ENCODE data around the gene SLC30A7. TPM values are rescaled to one million over a fixed set of nuclear protein-coding genes. Genes with fewer than 3 reads are reported as not detected.

Gene SLC30A7
- total and polyA plus RNA-seq, 2 of the 13 experiments (the other 11 are each of a cell fraction or from before 2014, with no cell fraction given): 8.3 to 40.8 TPM

- TF ChIP-seq HNF1B (CRISPR knock-in tag; IDR thresholded peaks at IDR 0.05): no peak
- no peak for TF ChIP-seq DNMT3B (CRISPR knock-in tag; conservative IDR thresholded peaks at IDR 0.05)
- no peak for TF ChIP-seq KIAA2018 (CRISPR knock-in tag; IDR thresholded peaks at IDR 0.05; ENCODE audit: borderline replicate concordance)
- no peak for TF ChIP-seq NCOR1 (IDR thresholded peaks at IDR 0.05; ENCODE audit: borderline replicate concordance, low read length)
- TF ChIP-seq CREB1 (IDR thresholded peaks at IDR 0.05): peak; percentile 68; the same call in 1 of the 2 replicates
- no peak for TF ChIP-seq CREB1 (CRISPR knock-in tag; IDR thresholded peaks at IDR 0.05)
- TF ChIP-seq ZBTB14 (CRISPR knock-in tag; IDR thresholded peaks at IDR 0.05): no peak
- TF ChIP-seq CSRNP1 (CRISPR knock-in tag; IDR thresholded peaks at IDR 0.05): no peak
- no peak for TF ChIP-seq ZBTB8A (CRISPR knock-in tag; IDR thresholded peaks at IDR 0.05; ENCODE audit: borderline replicate concordance, low read depth)
These were observed 27.4 kb upstream of the SLC30A7 start (continued) for GRCh38 chr1:100868364-100868995.
